Neural cell (in vitro differentiated cells): ENCODE measurements around the gene ACCSL. TPM values are rescaled to one million over a fixed set of nuclear protein-coding genes. Genes with fewer than 3 reads are reported as not detected.

ENCODE experiments used
- H2AFZ ChIP-seq: fragments of 200-600, 300-800 bp; sonication (generic), shearing (Covaris generic); 2 replicates; pipeline ENCODE4 v1.6.0; 2014; ENCODE audit warnings: low read depth, mild to moderate bottlenecking, antibody characterized with exemption, low read length, moderate library complexity
- H3F3A ChIP-seq: fragments of 200-600 bp; shearing (Covaris generic); 2 replicates; pipeline ENCODE4 v1.6.1; 2016; ENCODE audit warnings: mild to moderate bottlenecking, moderate library complexity, mixed read lengths, antibody characterized with exemption, low read length; ENCODE audit not compliant: insufficient read depth, poor library complexity, severe bottlenecking
- H3K27ac ChIP-seq: fragments of 200-600, 300-800 bp; sonication (generic), shearing (Covaris generic); 2 replicates; pipeline ENCODE4 v1.5.1; 2014; ENCODE audit warnings: mild to moderate bottlenecking, low read length, moderate library complexity
- H3K27me3 ChIP-seq: fragments of 300-800, 200-600 bp; sonication (generic), shearing (Covaris generic); 2 replicates; pipeline ENCODE4 v1.6.0; 2014; ENCODE audit warnings: mild to moderate bottlenecking, low read depth, low read length, moderate library complexity; ENCODE audit not compliant: insufficient read depth
- H3K36me3 ChIP-seq: fragments of 300-800, 200-600 bp; sonication (generic), shearing (Covaris generic); 2 replicates; pipeline ENCODE4 v1.5.1; 2014; ENCODE audit warnings: mild to moderate bottlenecking, antibody characterized with exemption, low read length, moderate library complexity; ENCODE audit not compliant: insufficient read depth
- H3K4me2 ChIP-seq: fragments of 300-800, 200-600 bp; sonication (generic), shearing (Covaris generic); 2 replicates; pipeline ENCODE4 v1.6.0; 2014; ENCODE audit warnings: mild to moderate bottlenecking, low read length
- H3K4me3 ChIP-seq: fragments of 300-800, 200-600 bp; sonication (generic), shearing (Covaris generic); 2 replicates; pipeline ENCODE4 v1.5.1; 2014; ENCODE audit warnings: mild to moderate bottlenecking, low read length, moderate library complexity
- H3K79me2 ChIP-seq: fragments of 200-600 bp; shearing (Covaris generic); replicated peaks from 2 replicates; pipeline ENCODE4 v1.6.0; 2014; ENCODE audit warnings: mild to moderate bottlenecking, low read length, moderate library complexity; ENCODE audit not compliant: insufficient read depth
- H3K9ac ChIP-seq: fragments of 300-800, 200-600 bp; sonication (generic), shearing (Covaris generic); 2 replicates; pipeline ENCODE4 v1.6.1; 2016; ENCODE audit warnings: mild to moderate bottlenecking, low read length, mixed read lengths
- H3K9me2 ChIP-seq: fragments of 200-600 bp; shearing (Covaris generic); 2 replicates; pipeline ENCODE4 v1.6.1; 2016; ENCODE audit warnings: mild to moderate bottlenecking, low read length, mixed read lengths; ENCODE audit not compliant: insufficient read depth
- H3K9me3 ChIP-seq: fragments of 200-600, 300-800 bp; sonication (generic), shearing (Covaris generic); 2 replicates; pipeline ENCODE4 v1.6.1; 2016; ENCODE audit warnings: mild to moderate bottlenecking, mixed run types, low read length, moderate library complexity, mixed read lengths
- H4K20me1 ChIP-seq: fragments of 200-600 bp; shearing (Covaris generic); 2 replicates; pipeline ENCODE4 v1.6.1; 2016; ENCODE audit warnings: mild to moderate bottlenecking, mixed run types; ENCODE audit not compliant: insufficient read depth
- CTCF ChIP-seq: fragments of 450-650 bp; IDR thresholded peaks from 2 replicates; pipeline ENCODE4 v1.5.1; 2014; ENCODE audit warnings: antibody characterized with exemption, mild to moderate bottlenecking, moderate library complexity; ENCODE audit not compliant: poor library complexity, severe bottlenecking
- EP300 ChIP-seq: fragments of 450-650 bp; conservative IDR thresholded peaks from 2 replicates; pipeline ENCODE4 v1.6.1; 2014; ENCODE audit warnings: antibody characterized with exemption, mild to moderate bottlenecking, moderate library complexity; ENCODE audit not compliant: poor library complexity, severe bottlenecking
- EZH2 ChIP-seq: fragments of 200-600, 300-800 bp; shearing (Covaris generic), sonication (generic); IDR thresholded peaks from 2 replicates; pipeline ENCODE4 v1.6.1; 2014; ENCODE audit warnings: antibody characterized with exemption, low read length, borderline replicate concordance, mild to moderate bottlenecking; ENCODE audit not compliant: insufficient read depth, poor library complexity, severe bottlenecking
- MXI1 ChIP-seq: fragments of 450-650 bp; conservative IDR thresholded peaks from 2 replicates; pipeline ENCODE4 v1.6.1; 2014; ENCODE audit warnings: antibody characterized with exemption, mild to moderate bottlenecking; ENCODE audit not compliant: poor library complexity, severe bottlenecking
- POLR2AphosphoS5 ChIP-seq: IDR thresholded peaks from 2 replicates; pipeline ENCODE4 v1.6.1; 2012
- RAD21 ChIP-seq: fragments of 450-650 bp; conservative IDR thresholded peaks from 2 replicates; pipeline ENCODE4 v1.6.1; 2014; ENCODE audit warnings: antibody characterized with exemption, mild to moderate bottlenecking, moderate library complexity
- REST ChIP-seq: IDR thresholded peaks from 2 replicates; pipeline ENCODE4 v1.6.1; 2012; ENCODE audit warnings: borderline replicate concordance
- SMC3 ChIP-seq: fragments of 450-650 bp; conservative IDR thresholded peaks from 2 replicates; pipeline ENCODE4 v1.6.1; 2014; ENCODE audit warnings: antibody characterized with exemption, mild to moderate bottlenecking, moderate library complexity; ENCODE audit not compliant: poor library complexity
- TAF1 ChIP-seq: IDR thresholded peaks from 2 replicates; pipeline ENCODE4 v1.6.1; 2012; ENCODE audit warnings: low read depth
- polyA plus RNA-seq: library from polyadenylated mRNA; depleted of rRNA; stranded (reverse); fragments of >200 nt; gene quantifications from 2 replicates; pipeline ENCODE4 v1.2.3, GENCODE V29; 2014

ACCSL gene
- polyA plus RNA-seq, 1 donor from 2014 or later = not detected

GRCh38 chr11:44000731-44001130 lies 47.0 kb upstream of the ACCSL start:
- H3K36me3 ChIP-seq = no peaks in the 10 kb centered on the region
- no peaks in the 10 kb centered on the region for H3K9me3 ChIP-seq
- no peaks in the 10 kb centered on the region for H3K79me2 ChIP-seq
- H3K27me3 ChIP-seq = no peaks in the 10 kb centered on the region
- no peak overlapping the region for H2AFZ ChIP-seq
- H3F3A ChIP-seq = no peaks in the 10 kb centered on the region
- no peak overlapping the region for H3K9ac ChIP-seq
- H4K20me1 ChIP-seq = no peaks in the 10 kb centered on the region
- TF ChIP-seq REST (no peak), CTCF (no peak), RAD21 (no peak), EP300 (no peak), MXI1 (no peak), SMC3 (no peak), EZH2 (no peak), POLR2AphosphoS5 (no peak), TAF1 (no peak)
- H3K4me3 ChIP-seq = no peak overlapping the region
- no peak overlapping the region for H3K4me2 ChIP-seq
- H3K9me2 ChIP-seq = no peaks in the 10 kb centered on the region
- peak overlapping the region; percentile 55 for H3K27ac ChIP-seq

- H3F3A ChIP-seq = no peaks in the 10 kb centered on the region
- H2AFZ ChIP-seq = no peak overlapping the region
- H3K27me3 ChIP-seq = no peaks in the 10 kb centered on the region
- no peaks in the 10 kb centered on the region for H3K79me2 ChIP-seq
- H4K20me1 ChIP-seq = no peaks in the 10 kb centered on the region
- no peak overlapping the region for H3K4me3 ChIP-seq
- H3K4me2 ChIP-seq = no peak overlapping the region
- H3K9ac ChIP-seq = peak overlapping the region; percentile 7
- no peaks in the 10 kb centered on the region for H3K9me2 ChIP-seq
- H3K36me3 ChIP-seq = no peaks in the 10 kb centered on the region
- no peaks in the 10 kb centered on the region for H3K9me3 ChIP-seq
- no peak for TF ChIP-seq MXI1
- no peak for TF ChIP-seq TAF1
- TF ChIP-seq SMC3 = no peak
- no peak for TF ChIP-seq EP300
- peak overlapping the region; percentile 55 for H3K27ac ChIP-seq
These were observed 45.3 kb upstream of the ACCSL start for GRCh38 chr11:44002191-44003093.
